AG09319 (cell line): Measurements from ENCODE around the gene RRAS2.

ENCODE experiments used
- DNase-seq: peaks from one replicate; pipeline ENCODE4 v3.0.0-alpha.2; 2010; ENCODE audit warnings: low read depth; ENCODE audit errors: extremely low read depth
- CTCF ChIP-seq: IDR thresholded peaks from 2 replicates; pipeline ENCODE4 v1.5.1; 2011; ENCODE audit warnings: low read depth, mild to moderate bottlenecking, inconsistent platforms, low read length, moderate library complexity

The RRAS2 gene

GRCh38 chr11:14380125-14380936 lies 21.3 kb upstream of the RRAS2 start:
- DNase-seq: no peak
- no peak for TF ChIP-seq CTCF

- no peak for TF ChIP-seq CTCF
- no peak for DNase-seq
Measured at GRCh38 chr11:14378171-14378570, 19.2 kb upstream of the RRAS2 start.

- DNase-seq: no peak
- TF ChIP-seq CTCF: no peak
Measured at GRCh38 chr11:14376920-14377319, 17.9 kb upstream of the RRAS2 start.

- peak; percentile 6 for TF ChIP-seq CTCF
- DNase-seq: no peak
Measured at GRCh38 chr11:14374922-14375830, 16.2 kb upstream of the RRAS2 start.

GRCh38 chr11:14373941-14374646 lies 15.1 kb upstream of the RRAS2 start:
- no peak for TF ChIP-seq CTCF
- DNase-seq: peak; percentile 35

- no peak for TF ChIP-seq CTCF
Measured at GRCh38 chr11:14372011-14372410, 13.0 kb upstream of the RRAS2 start.

More at GRCh38 chr11:14372011-14372410, 13.0 kb upstream of the RRAS2 start:
- no peak for DNase-seq
